Measurements from ENCODE around the gene KHDRBS2.

- TF ChIP-seq CTCF (IDR thresholded peaks at IDR 0.05) = no peak
- TF ChIP-seq POLR2A (IDR thresholded peaks at IDR 0.05) = no peak
Measured at GRCh38 chr6:61857541-61857940, 428.5 kb downstream of the KHDRBS2 start.

Measured in Peyer's patch (tissue), 4 donors.